IMR-90 (cell line): ENCODE data around the gene CCDC179. TPM values are rescaled to one million over a fixed set of nuclear protein-coding genes. Genes with fewer than 3 reads are reported as not detected.

Experiments used
- ATAC-seq: fragments of 200-7000 bp; cut with Tn5 transposase; 2 replicates; pipeline ENCODE4 v1.9.1; 2020; ENCODE audit warnings: low read depth, mild to moderate bottlenecking, moderate library complexity
- BruUV-seq: library from RNA; stranded (reverse); fragments of 400-500 nt; replicated peaks from 2 replicates; lab custom pipeline; 2021; lab: Mats Ljungman, UMichigan
- CTCF ChIA-PET: fragments of 300-600 bp; formaldehyde crosslinking; extraction: SDS; loops from one replicate; lab custom pipeline; 2021; ENCODE audit warnings: antibody characterized with exemption; lab: Yijun Ruan, JAX
- POLR2A ChIA-PET: fragments of 300-600 bp; sonication (Branson Sonifier 250); formaldehyde crosslinking; loops from one replicate; lab custom pipeline; 2022; ENCODE audit warnings: antibody characterized with exemption; ENCODE audit not compliant: unreplicated experiment; lab: Charles Lee
- DNase-seq: peaks from one replicate; pipeline ENCODE4 v3.0.0; 2013
- H2AFZ ChIP-seq: replicated peaks from 2 replicates; pipeline ENCODE3; 2013; ENCODE audit warnings: low read length, mild to moderate bottlenecking; ENCODE audit not compliant: poor library complexity
- H2AK5ac ChIP-seq: 2 replicates; pipeline ENCODE4 v1.6.1; 2013; ENCODE audit warnings: low read depth, low read length, inconsistent platforms
- H2AK9ac ChIP-seq: replicated peaks from 2 replicates; pipeline ENCODE3; 2013; ENCODE audit warnings: mild to moderate bottlenecking, low read depth, low read length, moderate library complexity; ENCODE audit not compliant: poor library complexity
- H2BK120ac ChIP-seq: 2 replicates; pipeline ENCODE4 v1.6.1; 2013; ENCODE audit warnings: low read depth, low read length, inconsistent platforms
- H2BK15ac ChIP-seq: 3 replicates; pipeline ENCODE4 v1.6.1; 2013; ENCODE audit warnings: low read depth, low read length, inconsistent platforms
- H2BK20ac ChIP-seq: 2 replicates; pipeline ENCODE4 v1.6.1; 2013; ENCODE audit warnings: low read depth, mild to moderate bottlenecking, inconsistent platforms, low read length, moderate library complexity
- H2BK5ac ChIP-seq: 2 replicates; pipeline ENCODE4 v1.6.1; 2013; ENCODE audit warnings: mild to moderate bottlenecking, low read depth, low read length, inconsistent platforms; ENCODE audit not compliant: poor library complexity, severe bottlenecking
- H3K14ac ChIP-seq: replicated peaks from 2 replicates; pipeline ENCODE4 v1.6.1; 2013; ENCODE audit warnings: low read depth, low read length, inconsistent platforms
- H3K18ac ChIP-seq: 2 replicates; pipeline ENCODE4 v1.6.1; 2013; ENCODE audit warnings: low read depth, low read length, control low read depth
- H3K23ac ChIP-seq: 2 replicates; pipeline ENCODE4 v1.6.1; 2013; ENCODE audit warnings: low read depth, low read length, inconsistent platforms
- H3K27ac ChIP-seq: 2 replicates; pipeline ENCODE4 v1.5.1; 2013; ENCODE audit warnings: mild to moderate bottlenecking, control low read depth, low read length; ENCODE audit not compliant: insufficient read depth
- H3K27me3 ChIP-seq: 2 replicates; pipeline ENCODE4 v1.6.1; 2013; ENCODE audit warnings: low read length; ENCODE audit not compliant: control insufficient read depth, insufficient read depth
- H3K36me3 ChIP-seq: 2 replicates; pipeline ENCODE4 v1.6.1; 2013; ENCODE audit warnings: low read length, mixed read lengths; ENCODE audit not compliant: control insufficient read depth, insufficient read depth
- H3K4ac ChIP-seq: 2 replicates; pipeline ENCODE4 v1.6.1; 2013; ENCODE audit warnings: low read depth, low read length, inconsistent platforms
- H3K4me1 ChIP-seq: 2 replicates; pipeline ENCODE4 v1.6.1; 2013; ENCODE audit warnings: low read length, mixed read lengths; ENCODE audit not compliant: control insufficient read depth, insufficient read depth
- H3K4me2 ChIP-seq: 2 replicates; pipeline ENCODE4 v1.6.1; 2013; ENCODE audit warnings: low read depth, mild to moderate bottlenecking, control low read depth, low read length, moderate library complexity
- H3K4me3 ChIP-seq: 2 replicates; pipeline ENCODE4 v1.5.1; 2013; ENCODE audit warnings: low read depth, mild to moderate bottlenecking, control low read depth, low read length, moderate library complexity; ENCODE audit not compliant: insufficient read depth
- H3K56ac ChIP-seq: 2 replicates; pipeline ENCODE4 v1.6.1; 2013; ENCODE audit warnings: low read length, inconsistent platforms; ENCODE audit not compliant: insufficient read depth; ENCODE audit errors: extremely low read depth
- H3K79me1 ChIP-seq, 2 experiments: 2 replicates each; pipeline ENCODE4 v1.6.1; 2013; ENCODE audit warnings: low read length in 2 of 2, inconsistent platforms in 1 of 2, low read depth in 1 of 2
- H3K9ac ChIP-seq: 2 replicates; pipeline ENCODE4 v1.6.1; 2013; ENCODE audit warnings: low read depth, low read length, control low read depth
- H3K9me1 ChIP-seq: 2 replicates; pipeline ENCODE4 v1.6.1; 2013; ENCODE audit warnings: low read length, inconsistent platforms; ENCODE audit not compliant: insufficient read depth
- H3K9me3 ChIP-seq: 2 replicates; pipeline ENCODE4 v1.6.1; 2013; ENCODE audit warnings: low read length; ENCODE audit not compliant: control insufficient read depth, insufficient read depth
- H4K20me1 ChIP-seq: 2 replicates; pipeline ENCODE4 v1.6.1; 2013; ENCODE audit warnings: low read length, inconsistent platforms; ENCODE audit not compliant: insufficient read depth
- H4K5ac ChIP-seq: 2 replicates; pipeline ENCODE4 v1.6.1; 2013; ENCODE audit warnings: mild to moderate bottlenecking, low read depth, low read length, control low read depth
- H4K8ac ChIP-seq, 2 experiments: 2 replicates each; pipeline ENCODE4 v1.6.1; 2013; ENCODE audit warnings: low read depth in 2 of 2, low read length in 2 of 2, control low read depth in 1 of 2, inconsistent platforms in 1 of 2
- H4K91ac ChIP-seq: 2 replicates; pipeline ENCODE4 v1.6.1; 2013; ENCODE audit warnings: low read depth, low read length, inconsistent platforms; ENCODE audit not compliant: insufficient read depth
- BHLHE40 ChIP-seq: fragments of 150-350 bp; IDR thresholded peaks from 2 replicates; pipeline ENCODE4 v1.6.1; 2016; ENCODE audit warnings: mild to moderate bottlenecking, low read depth, low read length
- CEBPB ChIP-seq: IDR thresholded peaks from 2 replicates; pipeline ENCODE4 v1.6.1; 2012; ENCODE audit warnings: low read depth, low read length, improper control_type of control experiment
- CHD1 ChIP-seq: IDR thresholded peaks from 2 replicates; pipeline ENCODE4 v1.6.1; 2012; ENCODE audit warnings: low read depth, low read length, improper control_type of control experiment
- CTCF ChIP-seq: conservative IDR thresholded peaks from 2 replicates; pipeline ENCODE4 v1.5.1; 2012; ENCODE audit warnings: mild to moderate bottlenecking, low read depth, low read length, improper control_type of control experiment
- ELK1 ChIP-seq: fragments of 150-350 bp; IDR thresholded peaks from 2 replicates; pipeline ENCODE4 v1.6.1; 2016; ENCODE audit warnings: low read depth, mild to moderate bottlenecking, low read length, moderate library complexity, borderline replicate concordance
- FOS ChIP-seq: fragments of 150-350 bp; IDR thresholded peaks from 2 replicates; pipeline ENCODE4 v1.6.1; 2016; ENCODE audit warnings: low read depth, low read length
- MAFK ChIP-seq: IDR thresholded peaks from 2 replicates; pipeline ENCODE4 v1.6.1; 2012; ENCODE audit warnings: low read depth, low read length, improper control_type of control experiment
- MAZ ChIP-seq: IDR thresholded peaks from 2 replicates; pipeline ENCODE4 v1.6.1; 2012; ENCODE audit warnings: low read depth, mild to moderate bottlenecking, low read length, improper control_type of control experiment, moderate library complexity, borderline replicate concordance
- MXI1 ChIP-seq: IDR thresholded peaks from 2 replicates; pipeline ENCODE4 v1.6.1; 2012; ENCODE audit warnings: low read depth, mild to moderate bottlenecking, low read length, moderate library complexity, borderline replicate concordance
- NFE2L2 ChIP-seq: fragments of 150-350 bp; IDR thresholded peaks from 2 replicates; pipeline ENCODE4 v1.6.1; 2016; ENCODE audit warnings: low read depth, mild to moderate bottlenecking, low read length
- POLR2A ChIP-seq: IDR thresholded peaks from 2 replicates; pipeline ENCODE4 v1.6.1; 2012; ENCODE audit warnings: mild to moderate bottlenecking, low read depth, low read length
- RAD21 ChIP-seq: IDR thresholded peaks from 2 replicates; pipeline ENCODE4 v1.6.1; 2012; ENCODE audit warnings: low read length, improper control_type of control experiment
- RCOR1 ChIP-seq: IDR thresholded peaks from 2 replicates; pipeline ENCODE4 v1.6.1; 2012; ENCODE audit warnings: mild to moderate bottlenecking, low read length, improper control_type of control experiment; ENCODE audit not compliant: insufficient replicate concordance
- RFX5 ChIP-seq: IDR thresholded peaks from 2 replicates; pipeline ENCODE4 v1.8.0; 2012; ENCODE audit warnings: low read depth, mild to moderate bottlenecking, low read length, moderate library complexity
- SMC3 ChIP-seq: fragments of 150-350 bp; IDR thresholded peaks from 2 replicates; pipeline ENCODE4 v1.6.1; 2016; ENCODE audit warnings: low read depth, mild to moderate bottlenecking, antibody characterized with exemption, low read length, moderate library complexity
- USF2 ChIP-seq: fragments of 150-350 bp; IDR thresholded peaks from 2 replicates; pipeline ENCODE4 v1.6.1; 2017; ENCODE audit warnings: mild to moderate bottlenecking, antibody characterized with exemption, low read length, low read depth
- dilution Hi-C: fragments of 300-500 bp; cut with HindIII; formaldehyde crosslinking; loops from one replicate; pipeline ENCODE4 v1.14.3; 2018; ENCODE audit warnings: low sequenced_read_pairs; ENCODE audit not compliant: unreplicated experiment
- in situ Hi-C: fragments of 300-500 bp; cut with MboI; formaldehyde crosslinking; loops from 3 replicates; pipeline ENCODE4 v1.14.3; 2019; ENCODE audit warnings: low sequenced_read_pairs, inconsistent platforms, mixed read lengths
- intact Hi-C: fragments of 100-400 bp; cut with micrococcal nuclease; formaldehyde crosslinking; loops from 2 replicates; pipeline ENCODE4 v1.10.0; 2022
- polyA plus RNA-seq, 3 experiments: library from polyadenylated mRNA; depleted of rRNA; stranded (reverse); fragments of >200 nt; gene quantifications; 2 replicates each; pipeline ENCODE4 v1.2.3, GENCODE V29; 2012; ENCODE audit warnings: low replicate concordance in 1 of 3
- total RNA-seq: library from RNA; depleted of rRNA; stranded (reverse); fragments of >200 nt; gene quantifications from 2 replicates; pipeline ENCODE4 v1.2.3, GENCODE V29; 2012

Gene CCDC179
- total and polyA plus RNA-seq, 2 of the 4 experiments (the other 2 are of a cell fraction): not detected

- no peaks in the 10 kb centered on the region for H3K9me3 ChIP-seq
- peak overlapping the region; percentile 36; the same call in 1 of the 2 replicates for H2AK5ac ChIP-seq
- BruUV-seq: no TSS peak
- peak overlapping the region; percentile 73; the same call in 1 of the 3 replicates for H2BK15ac ChIP-seq
- H3K27ac ChIP-seq: peak overlapping the region; percentile 5; the same call in 1 of the 2 replicates
- intact Hi-C loops (loop anchor here (5.0 to 10.0 kb wide), 7 partner anchors 234 to 1617 kb away; partner anchors contain the start of gene LUZP2), in situ Hi-C loops (loop anchor here (25.0 kb wide), 1 partner anchor 1509 kb away; no protein-coding TSS in a partner anchor), dilution Hi-C loops (no loop called here)
- H3K23ac ChIP-seq: 0 out of 2 replicates have a peak overlapping the region, but pooled peaks have one; percentile 24
- H3K4me1 ChIP-seq: peaks cover 4% of the 10 kb centered on the region
- POLR2A ChIA-PET: no interaction called here
- H4K91ac ChIP-seq: peak overlapping the region; percentile 76; the same call in 1 of the 2 replicates
- H3K27me3 ChIP-seq: no peaks in the 10 kb centered on the region
- H3K9ac ChIP-seq: no peak overlapping the region
- no peak overlapping the region for H2AK9ac ChIP-seq
- H2BK120ac ChIP-seq: peak overlapping the region; percentile 71
- H3K56ac ChIP-seq: no peak overlapping the region
- H3K18ac ChIP-seq: peak overlapping the region; percentile 93
- no peak overlapping the region for H2AFZ ChIP-seq
- H2BK5ac ChIP-seq: peak overlapping the region; percentile 54
- peak overlapping the region; percentile 61 for H2BK20ac ChIP-seq
- H4K5ac ChIP-seq: peak overlapping the region; percentile 93
- CTCF ChIA-PET: interaction anchor here (0.7 to 0.9 kb wide), 2 partner anchors 23 to 868 kb away, joined by 3 to 4 read pairs; no protein-coding TSS in a partner anchor
- no peaks in the 10 kb centered on the region for H3K36me3 ChIP-seq
- DNase-seq: no peak
- H3K14ac ChIP-seq: 0 out of 2 replicates have a peak overlapping the region, but pooled peaks have one; percentile 25
- no peak overlapping the region for H3K4me2 ChIP-seq
- no peak overlapping the region for H3K4me3 ChIP-seq
- TF ChIP-seq RCOR1 (no peak), ELK1 (no peak), USF2 (no peak), RAD21 (no peak), MXI1 (no peak), RFX5 (no peak), CTCF (no peak), CEBPB (no peak), CHD1 (no peak), POLR2A (no peak), MAFK (no peak), BHLHE40 (no peak), SMC3 (no peak), MAZ (no peak), NFE2L2 (no peak), FOS (no peak)
- H3K79me1 ChIP-seq: no peaks in the 10 kb centered on the region
- H3K9me1 ChIP-seq: no peaks in the 10 kb centered on the region
- ATAC-seq: no peak
- H4K8ac ChIP-seq: peak overlapping the region in 1 of 2 experiments; percentile 60; a peak in 1 of 4 replicates
- H4K20me1 ChIP-seq: no peaks in the 10 kb centered on the region
- H3K4ac ChIP-seq: peak overlapping the region; percentile 88
Observed at GRCh38 chr11:22878039-22878438, 17.8 kb upstream of the CCDC179 start.
